Measurements from ENCODE around the gene DNAJC5G. TPM values are rescaled to one million over a fixed set of nuclear protein-coding genes. Genes with fewer than 3 reads are reported as not detected.
A peak's percentile ranks its signal among the peaks of the same experiment; 100 is the strongest.

Gene DNAJC5G
- total and polyA plus RNA-seq, 2 of the 13 experiments (the other 11 are each of a cell fraction or from before 2014, with no cell fraction given), result 0.05 TPM; not detected in 1

DNA sequence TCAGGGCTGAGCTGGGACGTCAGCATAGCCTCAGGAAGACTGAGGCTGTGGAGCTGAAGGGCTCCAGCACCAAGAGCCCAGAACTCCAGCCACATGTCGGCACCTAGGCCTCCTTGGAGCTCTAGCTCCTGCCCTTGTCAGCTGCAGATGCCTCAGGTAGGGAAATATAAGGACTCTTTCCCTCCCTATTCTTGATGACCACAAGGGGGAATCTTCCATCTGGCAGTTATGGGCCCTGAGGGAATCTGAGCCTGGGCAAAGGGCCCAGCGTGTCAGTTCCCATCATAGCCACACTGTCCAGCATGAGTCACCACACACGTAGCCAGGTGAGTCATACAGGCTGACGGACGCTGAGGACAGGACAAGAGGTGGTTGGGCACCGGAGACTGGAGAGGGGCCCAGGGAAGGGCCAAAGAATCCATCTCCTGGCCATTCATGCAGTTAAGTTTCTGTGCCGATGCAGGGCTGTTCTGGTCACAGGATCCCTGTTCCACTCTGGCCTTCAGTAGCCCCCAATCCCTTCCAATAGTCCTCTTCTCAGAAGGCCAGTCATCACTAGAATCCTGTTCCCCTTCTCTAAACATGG, 45.8 kb downstream of the DNAJC5G start (continued):
- TF ChIP-seq JUN (CRISPR knock-in tag; IDR thresholded peaks at IDR 0.05) (peak; percentile 99), HDAC1 (CRISPR knock-in tag; IDR thresholded peaks at IDR 0.05) (peak; percentile 80; the same call in 1 of the 2 replicates), ZNF746 (CRISPR knock-in tag; IDR thresholded peaks at IDR 0.05) (no peak; the same call in 1 of the 2 replicates), ZNF274 (CRISPR knock-in tag; IDR thresholded peaks at IDR 0.05) (peak; percentile 77; the same call in 1 of the 2 replicates), TBL1XR1 (IDR thresholded peaks at IDR 0.05; ENCODE audit: borderline replicate concordance, low read length, partially characterized antibody) (no peak), ZNF850 (CRISPR knock-in tag; conservative IDR thresholded peaks at IDR 0.05) (no peak), NR2C2 (CRISPR knock-in tag; IDR thresholded peaks at IDR 0.05; ENCODE audit: borderline replicate concordance) (peak; percentile 50; the same call in 1 of the 2 replicates), NBN (conservative IDR thresholded peaks at IDR 0.05) (no peak), CHD4 (IDR thresholded peaks at IDR 0.05; ENCODE audit: borderline replicate concordance, low read length) (no peak), ZNF224 (CRISPR knock-in tag; IDR thresholded peaks at IDR 0.05) (no peak), HMG20A (CRISPR knock-in tag; IDR thresholded peaks at IDR 0.05; ENCODE audit: borderline replicate concordance) (no peak; the same call in 1 of the 2 replicates), EED (CRISPR knock-in tag; IDR thresholded peaks at IDR 0.05) (no peak), YY1 (IDR thresholded peaks at IDR 0.05; ENCODE audit: insufficient read depth, insufficient replicate concordance, low read depth, low read length) (peak; percentile 77), PLRG1 (conservative IDR thresholded peaks at IDR 0.05) (no peak), HCFC1 (IDR thresholded peaks at IDR 0.05; ENCODE audit: low read depth, low read length) (peak; percentile 45; the same call in 1 of the 2 replicates), MBNL3 (CRISPR knock-in tag; conservative IDR thresholded peaks at IDR 0.05) (no peak), CHD2 (IDR thresholded peaks at IDR 0.05; ENCODE audit: low read depth, low read length) (no peak), ZFAT (CRISPR knock-in tag; conservative IDR thresholded peaks at IDR 0.05) (no peak), ZNF17 (CRISPR knock-in tag; IDR thresholded peaks at IDR 0.05) (no peak), ZNF44 (CRISPR knock-in tag; IDR thresholded peaks at IDR 0.05) (peak; percentile 71; the same call in 1 of the 2 replicates), ZNF10 (CRISPR knock-in tag; IDR thresholded peaks at IDR 0.05; ENCODE audit: borderline replicate concordance, low read depth) (no peak)
- TF ChIP-seq, protein P1, sequence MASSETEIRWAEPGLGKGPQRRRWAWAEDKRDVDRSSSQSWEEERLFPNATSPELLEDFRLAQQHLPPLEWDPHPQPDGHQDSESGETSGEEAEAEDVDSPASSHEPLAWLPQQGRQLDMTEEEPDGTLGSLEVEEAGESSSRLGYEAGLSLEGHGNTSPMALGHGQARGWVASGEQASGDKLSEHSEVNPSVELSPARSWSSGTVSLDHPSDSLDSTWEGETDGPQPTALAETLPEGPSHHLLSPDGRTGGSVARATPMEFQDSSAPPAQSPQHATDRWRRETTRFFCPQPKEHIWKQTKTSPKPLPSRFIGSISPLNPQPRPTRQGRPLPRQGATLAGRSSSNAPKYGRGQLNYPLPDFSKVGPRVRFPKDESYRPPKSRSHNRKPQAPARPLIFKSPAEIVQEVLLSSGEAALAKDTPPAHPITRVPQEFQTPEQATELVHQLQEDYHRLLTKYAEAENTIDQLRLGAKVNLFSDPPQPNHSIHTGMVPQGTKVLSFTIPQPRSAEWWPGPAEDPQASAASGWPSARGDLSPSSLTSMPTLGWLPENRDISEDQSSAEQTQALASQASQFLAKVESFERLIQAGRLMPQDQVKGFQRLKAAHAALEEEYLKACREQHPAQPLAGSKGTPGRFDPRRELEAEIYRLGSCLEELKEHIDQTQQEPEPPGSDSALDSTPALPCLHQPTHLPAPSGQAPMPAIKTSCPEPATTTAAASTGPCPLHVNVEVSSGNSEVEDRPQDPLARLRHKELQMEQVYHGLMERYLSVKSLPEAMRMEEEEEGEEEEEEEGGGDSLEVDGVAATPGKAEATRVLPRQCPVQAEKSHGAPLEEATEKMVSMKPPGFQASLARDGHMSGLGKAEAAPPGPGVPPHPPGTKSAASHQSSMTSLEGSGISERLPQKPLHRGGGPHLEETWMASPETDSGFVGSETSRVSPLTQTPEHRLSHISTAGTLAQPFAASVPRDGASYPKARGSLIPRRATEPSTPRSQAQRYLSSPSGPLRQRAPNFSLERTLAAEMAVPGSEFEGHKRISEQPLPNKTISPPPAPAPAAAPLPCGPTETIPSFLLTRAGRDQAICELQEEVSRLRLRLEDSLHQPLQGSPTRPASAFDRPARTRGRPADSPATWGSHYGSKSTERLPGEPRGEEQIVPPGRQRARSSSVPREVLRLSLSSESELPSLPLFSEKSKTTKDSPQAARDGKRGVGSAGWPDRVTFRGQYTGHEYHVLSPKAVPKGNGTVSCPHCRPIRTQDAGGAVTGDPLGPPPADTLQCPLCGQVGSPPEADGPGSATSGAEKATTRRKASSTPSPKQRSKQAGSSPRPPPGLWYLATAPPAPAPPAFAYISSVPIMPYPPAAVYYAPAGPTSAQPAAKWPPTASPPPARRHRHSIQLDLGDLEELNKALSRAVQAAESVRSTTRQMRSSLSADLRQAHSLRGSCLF (CRISPR knock-in tag; IDR thresholded peaks at IDR 0.05; ENCODE audit: borderline replicate concordance), result no peak
- TF ChIP-seq, protein P2, sequence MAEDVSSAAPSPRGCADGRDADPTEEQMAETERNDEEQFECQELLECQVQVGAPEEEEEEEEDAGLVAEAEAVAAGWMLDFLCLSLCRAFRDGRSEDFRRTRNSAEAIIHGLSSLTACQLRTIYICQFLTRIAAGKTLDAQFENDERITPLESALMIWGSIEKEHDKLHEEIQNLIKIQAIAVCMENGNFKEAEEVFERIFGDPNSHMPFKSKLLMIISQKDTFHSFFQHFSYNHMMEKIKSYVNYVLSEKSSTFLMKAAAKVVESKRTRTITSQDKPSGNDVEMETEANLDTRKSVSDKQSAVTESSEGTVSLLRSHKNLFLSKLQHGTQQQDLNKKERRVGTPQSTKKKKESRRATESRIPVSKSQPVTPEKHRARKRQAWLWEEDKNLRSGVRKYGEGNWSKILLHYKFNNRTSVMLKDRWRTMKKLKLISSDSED (CRISPR knock-in tag; IDR thresholded peaks at IDR 0.05), result no peak
- TF ChIP-seq, protein P3, sequence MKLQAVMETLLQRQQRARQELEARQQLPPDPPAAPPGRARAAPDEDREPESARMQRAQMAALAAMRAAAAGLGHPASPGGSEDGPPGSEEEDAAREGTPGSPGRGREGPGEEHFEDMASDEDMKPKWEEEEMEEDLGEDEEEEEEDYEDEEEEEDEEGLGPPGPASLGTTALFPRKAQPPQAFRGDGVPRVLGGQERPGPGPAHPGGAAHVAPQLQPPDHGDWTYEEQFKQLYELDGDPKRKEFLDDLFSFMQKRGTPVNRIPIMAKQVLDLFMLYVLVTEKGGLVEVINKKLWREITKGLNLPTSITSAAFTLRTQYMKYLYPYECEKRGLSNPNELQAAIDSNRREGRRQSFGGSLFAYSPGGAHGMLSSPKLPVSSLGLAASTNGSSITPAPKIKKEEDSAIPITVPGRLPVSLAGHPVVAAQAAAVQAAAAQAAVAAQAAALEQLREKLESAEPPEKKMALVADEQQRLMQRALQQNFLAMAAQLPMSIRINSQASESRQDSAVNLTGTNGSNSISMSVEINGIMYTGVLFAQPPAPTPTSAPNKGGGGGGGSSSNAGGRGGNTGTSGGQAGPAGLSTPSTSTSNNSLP (IDR thresholded peaks at IDR 0.05; ENCODE audit: low read depth, low read length), result peak; percentile 87
